Activated CD4-positive, alpha-beta T cell treated with anti-CD3 and anti-CD28 coated beads for 48 hours (primary cell): Measurements from ENCODE around the gene ENO4.

Experiments
- DNase-seq: peaks from one replicate; pipeline ENCODE4 v3.0.0-alpha.2; 2020

The ENO4 gene

GRCh38 chr10:116849248-116850057 lies at the start of gene ENO4:
Gene ENO4, plus strand, starts transcription at chr10:116849499. Its CDS starts 68 bp downstream, at chr10:116849567.
- peak; percentile 60 for DNase-seq

- DNase-seq, result no peak
These were observed 48.9 kb upstream of the ENO4 start for GRCh38 chr10:116800286-116800929.

GRCh38 chr10:116801658-116802057 lies 47.6 kb upstream of the ENO4 start:
- DNase-seq, result no peak

- no peak for DNase-seq
These were observed 46.8 kb upstream of the ENO4 start for GRCh38 chr10:116802474-116802873.

GRCh38 chr10:116802876-116803275 lies 46.4 kb upstream of the ENO4 start:
- no peak for DNase-seq

- no peak for DNase-seq
These were observed 45.6 kb upstream of the ENO4 start for GRCh38 chr10:116803451-116804249.

- DNase-seq, result no peak
These were observed 40.6 kb upstream of the ENO4 start for GRCh38 chr10:116808706-116809105.

GRCh38 chr10:116809483-116810119 lies 39.7 kb upstream of the ENO4 start:
- DNase-seq, result no peak

- no peak for DNase-seq
These were observed 39.2 kb upstream of the ENO4 start for GRCh38 chr10:116810120-116810500.

- DNase-seq, result no peak
These were observed 38.4 kb upstream of the ENO4 start for GRCh38 chr10:116810895-116811294.

GRCh38 chr10:116811691-116812090 lies 37.6 kb upstream of the ENO4 start:
- no peak for DNase-seq

GRCh38 chr10:116815641-116816415 lies 33.5 kb upstream of the ENO4 start:
- no peak for DNase-seq

- no peak for DNase-seq
These were observed 32.1 kb upstream of the ENO4 start for GRCh38 chr10:116817178-116817577.

GRCh38 chr10:116817780-116818343 lies 31.4 kb upstream of the ENO4 start:
- DNase-seq, result no peak

GRCh38 chr10:116819999-116820677 lies 29.2 kb upstream of the ENO4 start:
- DNase-seq, result no peak

GRCh38 chr10:116825901-116826300 lies 23.4 kb upstream of the ENO4 start:
- no peak for DNase-seq

- no peak for DNase-seq
These were observed 22.5 kb upstream of the ENO4 start for GRCh38 chr10:116826803-116827202.

GRCh38 chr10:116827214-116827671 lies 22.1 kb upstream of the ENO4 start:
- no peak for DNase-seq

GRCh38 chr10:116828116-116828515 lies 21.2 kb upstream of the ENO4 start:
- no peak for DNase-seq

GRCh38 chr10:116829711-116830110 lies 19.6 kb upstream of the ENO4 start:
- DNase-seq, result no peak

- no peak for DNase-seq
These were observed 18.2 kb upstream of the ENO4 start for GRCh38 chr10:116831086-116831485.
